GM19467 (cell line): Measurements from ENCODE around the gene FICD.
A peak's percentile ranks its signal among the peaks of the same experiment; 100 is the strongest.

ENCODE experiments used
- ATAC-seq: cut with Tn5 transposase; IDR thresholded peaks from one replicate; pipeline ENCODE4 v1.9.1; 2021; ENCODE audit warnings: mild to moderate bottlenecking, moderate library complexity; ENCODE audit not compliant: unreplicated experiment

The FICD gene

DNA sequence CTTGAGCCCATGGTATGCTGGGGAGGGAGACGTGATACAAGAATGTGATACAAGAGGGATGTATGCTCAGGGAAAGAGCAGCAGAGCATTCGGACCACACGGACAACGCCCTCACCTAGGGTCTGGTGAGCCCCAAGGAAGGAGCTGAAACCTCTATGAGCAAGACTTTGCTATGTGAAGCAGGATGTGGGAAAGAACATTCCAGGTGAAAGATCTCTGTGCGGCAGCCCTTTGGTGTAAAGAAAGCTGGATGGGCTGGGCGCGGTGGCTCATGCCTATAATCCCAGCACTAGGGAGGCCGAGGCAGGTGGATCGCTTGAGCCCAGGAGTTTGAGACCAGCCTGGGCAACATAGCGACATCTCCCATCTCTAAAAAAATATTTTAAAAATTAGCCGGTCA lies 16.9 kb upstream of the FICD start:
- no peak for ATAC-seq

- ATAC-seq, result no peak
Observed at GRCh38 chr12:108502922-108503321, 12.2 kb upstream of the FICD start.

- ATAC-seq, result no peak
Observed at GRCh38 chr12:108505129-108505528, 9.9 kb upstream of the FICD start.

- no peak for ATAC-seq
Observed at GRCh38 chr12:108507971-108508642, 7.0 kb upstream of the FICD start.

GRCh38 chr12:108509806-108510205 lies 5.3 kb upstream of the FICD start:
- no peak for ATAC-seq

DNA sequence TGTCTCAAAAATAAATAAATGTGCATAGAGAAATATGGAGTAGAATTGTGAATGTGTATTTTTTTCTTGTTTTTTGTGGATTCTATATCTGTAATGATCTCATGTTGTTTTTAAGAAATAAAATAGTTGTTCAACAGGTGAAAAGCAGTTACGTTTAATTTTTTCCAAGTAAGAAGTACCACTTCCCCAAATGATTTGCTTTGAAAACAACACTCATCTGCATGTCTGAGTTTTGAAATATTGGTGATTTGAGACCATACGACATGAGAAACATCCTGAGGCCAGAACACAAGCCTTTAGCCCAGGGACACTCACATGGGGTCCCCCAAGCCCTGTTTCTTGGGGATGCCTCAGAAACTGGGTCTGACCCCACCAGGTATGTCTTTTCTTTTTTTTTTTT lies 4.2 kb upstream of the FICD start:
- no peak for ATAC-seq

GRCh38 chr12:108511633-108512540 lies 3.2 kb upstream of the FICD start:
- ATAC-seq, result no peak

DNA sequence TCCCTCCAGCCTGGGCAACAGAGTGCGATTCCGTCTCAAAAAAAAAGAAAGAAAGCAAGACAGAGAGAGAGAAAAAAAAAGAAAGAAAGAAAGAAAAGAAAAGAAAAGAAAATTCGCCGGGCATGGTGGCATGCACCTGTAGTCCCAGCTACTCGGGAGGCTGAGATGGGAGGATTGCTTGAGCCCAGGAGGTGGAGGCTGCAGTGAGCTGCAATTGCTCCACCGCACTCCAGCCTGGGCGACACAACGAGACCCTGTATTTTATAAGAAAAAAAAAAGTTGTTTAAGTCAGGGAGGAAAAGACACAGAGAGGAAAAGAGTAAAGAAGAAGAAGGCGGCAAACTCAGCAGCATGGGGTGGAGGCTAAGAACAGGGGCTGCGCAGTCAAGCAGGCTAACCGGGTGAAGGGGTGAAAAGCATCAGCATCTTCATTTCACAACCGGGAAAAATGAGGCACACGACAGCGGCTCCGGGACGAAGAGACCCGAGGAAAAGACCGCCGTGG lies 557 bp upstream of the FICD start:
- ATAC-seq, result peak; percentile 2

DNA sequence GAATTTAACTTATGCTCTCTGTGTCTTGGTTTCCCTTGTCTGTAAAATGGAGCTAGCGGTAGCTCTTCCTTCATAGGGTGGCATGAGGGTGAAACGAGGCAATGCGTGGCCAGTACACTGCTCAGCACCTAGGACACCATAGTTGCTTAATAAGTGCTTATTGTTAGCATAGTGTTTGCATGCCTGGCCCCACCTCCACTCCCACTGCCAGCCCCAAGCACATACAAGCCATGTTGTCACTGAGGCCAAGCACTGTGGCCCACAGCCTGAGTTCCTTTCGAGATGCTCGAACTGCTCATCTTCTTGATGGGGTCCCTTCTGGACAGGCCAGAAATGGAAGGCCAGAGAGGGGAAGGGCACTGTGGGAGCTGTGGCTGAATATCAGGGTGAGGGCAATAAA lies 839 bp downstream of the FICD start:
- ATAC-seq, result no peak

DNA sequence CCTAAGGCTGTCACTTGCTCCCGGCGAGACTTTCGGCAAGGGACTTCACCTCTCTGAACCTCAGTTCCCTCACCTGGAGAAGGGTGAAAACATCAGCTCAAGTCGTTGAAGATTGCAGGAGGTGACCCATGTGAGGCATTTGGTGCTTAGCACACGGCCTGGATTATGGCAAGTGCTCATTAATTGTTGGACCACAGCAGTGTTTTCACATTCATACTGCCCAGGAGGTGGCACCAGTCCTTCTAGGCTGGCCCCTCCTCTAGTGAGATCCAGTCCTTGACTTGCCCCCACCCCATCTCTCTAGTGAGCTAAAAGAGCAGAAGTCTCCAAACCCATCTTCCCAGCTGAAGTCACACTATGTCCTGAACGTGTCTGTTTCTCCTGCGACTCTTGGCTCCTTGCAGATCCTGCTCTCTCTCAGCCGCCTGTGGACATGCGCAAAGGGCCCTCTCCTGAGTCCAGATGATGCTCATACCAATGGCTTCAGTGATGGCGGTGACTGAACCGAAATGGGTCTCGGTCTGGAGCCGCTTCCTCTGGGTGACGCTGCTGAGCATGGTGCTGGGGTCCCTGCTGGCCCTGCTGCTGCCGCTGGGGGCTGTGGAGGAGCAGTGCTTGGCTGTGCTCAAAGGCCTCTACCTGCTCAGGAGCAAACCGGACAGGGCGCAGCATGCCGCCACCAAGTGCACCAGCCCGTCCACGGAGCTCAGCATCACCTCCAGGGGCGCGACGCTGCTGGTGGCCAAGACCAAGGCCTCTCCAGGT lies 1.6 kb downstream of the FICD start:
- no peak for ATAC-seq

- no peak for ATAC-seq
Observed at GRCh38 chr12:108517288-108518100, 2.4 kb downstream of the FICD start.

GRCh38 chr12:108518101-108518715 lies 3.1 kb downstream of the FICD start:
- ATAC-seq, result no peak

GRCh38 chr12:108518716-108519496 lies 3.8 kb downstream of the FICD start:
- ATAC-seq, result no peak

DNA sequence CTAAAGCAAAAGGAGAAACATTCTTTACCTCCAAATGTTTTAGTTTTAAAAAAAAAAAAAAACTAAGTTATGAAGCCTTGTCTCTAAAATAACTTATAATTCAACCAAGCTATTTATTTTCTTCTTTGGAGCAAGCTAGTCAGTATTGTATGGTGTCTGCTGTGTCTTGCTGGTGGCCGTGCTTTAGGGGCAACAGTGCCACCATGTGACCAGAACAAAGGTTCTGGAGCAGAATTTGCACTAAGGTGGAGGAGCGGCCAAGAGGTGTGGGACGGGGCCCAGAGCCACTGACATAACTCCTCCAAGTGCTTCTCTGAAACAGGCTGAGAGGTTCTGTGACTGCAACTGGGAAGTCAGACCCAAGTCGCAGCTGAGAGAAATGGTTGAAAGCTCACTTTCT lies 4.5 kb downstream of the FICD start:
- no peak for ATAC-seq

- no peak for ATAC-seq
Observed at GRCh38 chr12:108523365-108523764, 8.3 kb downstream of the FICD start.

- ATAC-seq, result no peak
Observed at GRCh38 chr12:108525681-108526080, 10.6 kb downstream of the FICD start.

GRCh38 chr12:108526482-108527165 lies 11.5 kb downstream of the FICD start:
- ATAC-seq, result no peak

GRCh38 chr12:108527166-108527496 lies 12.1 kb downstream of the FICD start:
- no peak for ATAC-seq

- ATAC-seq, result no peak
Observed at GRCh38 chr12:108530161-108530560, 15.1 kb downstream of the FICD start.
